GM23338 (cell line): ENCODE results near the gene SFRP4.

Experiments used
- CREB1 ChIP-seq: fragments of 250-450 bp; sonication (Bioruptor Pico); IDR thresholded peaks from 2 replicates; pipeline ENCODE4 v1.5.0; 2020; ENCODE audit warnings: low read depth, mild to moderate bottlenecking, moderate library complexity
- POLR2AphosphoS5 ChIP-seq: IDR thresholded peaks from 2 replicates; pipeline ENCODE4 v1.6.1; 2016; ENCODE audit warnings: antibody characterized with exemption, low read depth
- TF ChIP-seq, protein P1 (sequence below), 2 experiments: fragments of 200-600 bp in 1 of 2; sonication (generic) in 1 of 2; conservative IDR thresholded peaks; 2 replicates each; pipeline versions ENCODE4 v1.5.1 to v1.6.1; 2016 to 2017; ENCODE audit warnings: antibody characterized with exemption in 2 of 2, low read depth in 2 of 2, mild to moderate bottlenecking in 2 of 2, moderate library complexity in 1 of 2

GRCh38 chr7:37964196-37964595 is 47.6 kb upstream of the SFRP4 start:
- TF ChIP-seq, protein P1, sequence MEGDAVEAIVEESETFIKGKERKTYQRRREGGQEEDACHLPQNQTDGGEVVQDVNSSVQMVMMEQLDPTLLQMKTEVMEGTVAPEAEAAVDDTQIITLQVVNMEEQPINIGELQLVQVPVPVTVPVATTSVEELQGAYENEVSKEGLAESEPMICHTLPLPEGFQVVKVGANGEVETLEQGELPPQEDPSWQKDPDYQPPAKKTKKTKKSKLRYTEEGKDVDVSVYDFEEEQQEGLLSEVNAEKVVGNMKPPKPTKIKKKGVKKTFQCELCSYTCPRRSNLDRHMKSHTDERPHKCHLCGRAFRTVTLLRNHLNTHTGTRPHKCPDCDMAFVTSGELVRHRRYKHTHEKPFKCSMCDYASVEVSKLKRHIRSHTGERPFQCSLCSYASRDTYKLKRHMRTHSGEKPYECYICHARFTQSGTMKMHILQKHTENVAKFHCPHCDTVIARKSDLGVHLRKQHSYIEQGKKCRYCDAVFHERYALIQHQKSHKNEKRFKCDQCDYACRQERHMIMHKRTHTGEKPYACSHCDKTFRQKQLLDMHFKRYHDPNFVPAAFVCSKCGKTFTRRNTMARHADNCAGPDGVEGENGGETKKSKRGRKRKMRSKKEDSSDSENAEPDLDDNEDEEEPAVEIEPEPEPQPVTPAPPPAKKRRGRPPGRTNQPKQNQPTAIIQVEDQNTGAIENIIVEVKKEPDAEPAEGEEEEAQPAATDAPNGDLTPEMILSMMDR (conservative IDR thresholded peaks at IDR 0.05; ENCODE audit: low read depth in 2 of 2) = no peak
- TF ChIP-seq CREB1 (no peak), POLR2AphosphoS5 (no peak)
